Measurements from ENCODE around the gene NHERF1. TPM values are rescaled to one million over a fixed set of nuclear protein-coding genes. Genes with fewer than 3 reads are reported as not detected.

Gene NHERF1
- total RNA-seq, 1 experiment from 2014 or later, result 218 TPM

GRCh38 chr17:74776990-74777389, 28.6 kb downstream of the NHERF1 start:
- CTCF ChIA-PET, result interaction anchor here (0.6 to 4.8 kb wide), 12 partner anchors 8 to 210 kb away, joined by 3 to 26 read pairs (median 12); partner anchors contain the start of genes FDXR and RAB37
- POLR2A ChIA-PET, result interaction anchor here (0.5 to 1.6 kb wide), 7 partner anchors 17 to 258 kb away, joined by 3 to 17 read pairs (median 5); partner anchors contain the start of genes FDXR and RAB37
- Histone ChIP-seq H3K4me1 (peaks cover 27% of the 10 kb centered on the region), H3K9me3 (no peaks in the 10 kb centered on the region), H3K36me3 (ENCODE audit: control insufficient read depth, insufficient read depth, low read length) (peaks cover 4% of the 10 kb centered on the region), H3K4me3 (ENCODE audit: low read depth, low read length) (peak overlapping the region; percentile 80), H3K27me3 (replicated peaks; ENCODE audit: control insufficient read depth, insufficient read depth, low read length) (no peaks in the 10 kb centered on the region)
- H3K36me3 Mint-ChIP-seq (ENCODE audit: insufficient read depth, unreplicated experiment), result peaks cover 51% of the 10 kb centered on the region
- H3K4me1 Mint-ChIP-seq (ENCODE audit: low read depth, unreplicated experiment), result peaks cover 22% of the 10 kb centered on the region
- no peak for TF ChIP-seq CTCF (IDR thresholded peaks at IDR 0.05; ENCODE audit: insufficient read depth in 1 of 2, low read depth in 1 of 2, low read length in 1 of 2, severe bottlenecking in 1 of 2, unreplicated experiment in 1 of 2)
- no peak for DNase-seq
- intact Hi-C loops (cut with micrococcal nuclease; ENCODE audit: unreplicated experiment), result loop anchor here (2.0 kb wide), 1 partner anchor 16 kb away; no protein-coding TSS in a partner anchor
- H3K27me3 Mint-ChIP-seq (ENCODE audit: insufficient read depth, unreplicated experiment), result no peaks in the 10 kb centered on the region
- no TSS peak for BruUV-seq (replicated peaks)
- H3K27ac Mint-ChIP-seq (ENCODE audit: unreplicated experiment), result peak overlapping the region; percentile 95
- no peaks in the 10 kb centered on the region for H3K9me3 Mint-ChIP-seq (ENCODE audit: unreplicated experiment)
- H3K4me3 Mint-ChIP-seq (ENCODE audit: unreplicated experiment), result peak overlapping the region; percentile 97

- H3K9me3 ChIP-seq, result no peaks in the 10 kb centered on the region
- H3K27me3 ChIP-seq (replicated peaks; ENCODE audit: control insufficient read depth, insufficient read depth, low read length), result no peaks in the 10 kb centered on the region
- Mint-ChIP-seq H3K4me1 (ENCODE audit: low read depth, unreplicated experiment) (peaks cover 12% of the 10 kb centered on the region), H3K4me3 (ENCODE audit: unreplicated experiment) (peak overlapping the region; percentile 11), H3K9me3 (ENCODE audit: unreplicated experiment) (no peaks in the 10 kb centered on the region), H3K36me3 (ENCODE audit: insufficient read depth, unreplicated experiment) (peaks cover 47% of the 10 kb centered on the region), H3K27ac (ENCODE audit: unreplicated experiment) (no peak overlapping the region), H3K27me3 (ENCODE audit: insufficient read depth, unreplicated experiment) (no peaks in the 10 kb centered on the region)
- POLR2A ChIA-PET, result no interaction called here
- peaks cover 18% of the 10 kb centered on the region for H3K4me1 ChIP-seq
- H3K36me3 ChIP-seq (ENCODE audit: control insufficient read depth, insufficient read depth, low read length), result peaks cover under 1% of the 10 kb centered on the region; the same call in 1 of the 2 replicates
- TF ChIP-seq CTCF (IDR thresholded peaks at IDR 0.05; ENCODE audit: insufficient read depth in 1 of 2, low read depth in 1 of 2, low read length in 1 of 2, severe bottlenecking in 1 of 2, unreplicated experiment in 1 of 2), result no peak
- CTCF ChIA-PET, result interaction anchor here (0.6 to 2.8 kb wide), 3 partner anchors 34 to 384 kb away, joined by 3 to 26 read pairs (median 21); partner anchors contain the start of gene RAB37
- BruUV-seq (replicated peaks), result TSS peak; percentile 31
- intact Hi-C loops (cut with micrococcal nuclease; ENCODE audit: unreplicated experiment), result loop anchor here (2.0 kb wide), 1 partner anchor 17 kb away; no protein-coding TSS in a partner anchor
- no peak for DNase-seq
- H3K4me3 ChIP-seq (ENCODE audit: low read depth, low read length), result no peak overlapping the region
Measured at GRCh38 chr17:74777901-74778515, 29.6 kb downstream of the NHERF1 start.

GRCh38 chr17:74778960-74779359, 30.5 kb downstream of the NHERF1 start:
- BruUV-seq (replicated peaks), result no TSS peak
- H3K27ac Mint-ChIP-seq (ENCODE audit: unreplicated experiment), result no peak overlapping the region
- no peak for DNase-seq
- Histone ChIP-seq H3K4me3 (ENCODE audit: low read depth, low read length) (no peak overlapping the region), H3K27me3 (replicated peaks; ENCODE audit: control insufficient read depth, insufficient read depth, low read length) (no peaks in the 10 kb centered on the region), H3K4me1 (peaks cover 9% of the 10 kb centered on the region), H3K36me3 (ENCODE audit: control insufficient read depth, insufficient read depth, low read length) (no peaks in the 10 kb centered on the region), H3K9me3 (no peaks in the 10 kb centered on the region)
- peaks cover 37% of the 10 kb centered on the region for H3K36me3 Mint-ChIP-seq (ENCODE audit: insufficient read depth, unreplicated experiment)
- intact Hi-C loops (cut with micrococcal nuclease; ENCODE audit: unreplicated experiment), result no loop called here
- ChIA-PET POLR2A (interaction anchor here (1.3 kb wide), 1 partner anchor 42 kb away, joined by 7 read pairs; the partner anchor contains the start of gene RAB37), CTCF (no interaction called here)
- H3K9me3 Mint-ChIP-seq (ENCODE audit: unreplicated experiment), result no peaks in the 10 kb centered on the region
- no peak for TF ChIP-seq CTCF (IDR thresholded peaks at IDR 0.05; ENCODE audit: insufficient read depth in 1 of 2, low read depth in 1 of 2, low read length in 1 of 2, severe bottlenecking in 1 of 2, unreplicated experiment in 1 of 2)
- H3K4me3 Mint-ChIP-seq (ENCODE audit: unreplicated experiment), result peak overlapping the region; percentile 16
- peaks cover 3% of the 10 kb centered on the region for H3K4me1 Mint-ChIP-seq (ENCODE audit: low read depth, unreplicated experiment)
- H3K27me3 Mint-ChIP-seq (ENCODE audit: insufficient read depth, unreplicated experiment), result no peaks in the 10 kb centered on the region
